CD4-positive, alpha-beta T cell treated with Interleukin-6 at 100 ng/mL for 8 hours (primary cell): ENCODE data around the gene PTPN13.
"Not testable (repeated sequence)": the region's sequence is repeated elsewhere in the genome, so short reads cannot be mapped to it uniquely, and the experiment has no call there.

Source experiments
- DNase-seq: peaks from one replicate; pipeline ENCODE4 v3.0.0-alpha.2; 2020; ENCODE audit warnings: mixed read lengths, low spot score

PTPN13 gene

GRCh38 chr4:86718152-86718551, 124.0 kb downstream of the PTPN13 start:
- DNase-seq = no peak

DNA sequence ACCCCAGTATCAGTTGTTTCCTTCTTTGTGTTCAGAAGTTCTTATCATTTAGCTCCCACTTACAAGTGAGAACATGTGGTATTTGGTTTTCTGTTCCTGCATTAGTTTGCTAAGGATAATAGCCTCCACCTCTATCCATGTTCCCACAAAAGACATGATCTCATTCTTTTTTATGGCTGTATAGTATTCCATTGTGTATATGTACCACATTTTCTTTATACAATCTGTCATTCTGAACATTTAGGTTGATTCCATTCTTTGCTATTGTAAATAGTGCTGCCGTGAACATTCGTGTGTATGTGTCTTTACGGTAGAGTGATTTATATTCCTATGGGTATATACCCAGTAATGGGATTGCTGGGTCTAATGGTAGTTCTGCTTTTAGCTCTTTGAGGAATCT, 125.0 kb downstream of the PTPN13 start:
- not testable (repeated sequence) for DNase-seq

- no peak for DNase-seq
Measured at GRCh38 chr4:86720508-86721068, 126.5 kb downstream of the PTPN13 start.

- no peak for DNase-seq
Measured at GRCh38 chr4:86721412-86721811, 127.3 kb downstream of the PTPN13 start.

DNA sequence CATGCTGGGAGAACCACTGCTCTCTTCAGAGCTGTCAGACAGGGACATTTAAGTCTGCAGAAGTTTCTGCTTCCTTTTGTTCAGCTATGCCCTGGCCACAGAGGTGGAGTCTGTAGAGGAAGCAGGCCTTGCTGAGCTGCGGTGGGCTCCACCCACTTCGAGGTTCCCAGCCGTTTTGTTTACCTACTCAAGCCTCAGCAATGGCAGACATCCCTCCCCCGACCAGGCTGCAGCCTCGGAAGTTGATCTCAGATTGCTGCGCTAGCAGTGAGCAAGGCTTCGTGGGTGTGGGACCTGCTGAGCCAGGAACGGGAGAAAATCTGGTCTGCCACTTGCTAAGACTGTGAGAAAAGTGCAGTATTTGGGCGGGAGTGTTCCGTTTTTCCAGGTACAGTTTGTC, 136.2 kb downstream of the PTPN13 start:
- peak; percentile 6 for DNase-seq

DNA sequence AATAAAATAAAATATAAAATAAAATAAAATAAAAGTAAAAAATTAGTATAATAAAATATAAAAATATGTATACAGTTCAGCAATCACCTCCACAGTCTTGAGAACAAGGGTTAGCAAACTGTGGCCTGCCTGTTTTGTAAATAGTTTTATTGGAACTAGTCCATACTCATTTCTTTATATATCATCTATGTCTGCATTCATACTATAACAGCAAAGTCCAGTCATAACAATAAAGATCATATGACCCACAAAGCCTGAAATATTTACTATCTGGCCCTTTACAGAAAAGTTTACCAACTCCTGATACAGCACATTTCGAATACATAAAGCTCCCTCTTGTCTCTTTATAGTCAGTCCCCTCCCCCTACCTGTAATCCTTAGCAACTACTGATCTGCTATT, 143.1 kb downstream of the PTPN13 start:
- DNase-seq = no peak

DNA sequence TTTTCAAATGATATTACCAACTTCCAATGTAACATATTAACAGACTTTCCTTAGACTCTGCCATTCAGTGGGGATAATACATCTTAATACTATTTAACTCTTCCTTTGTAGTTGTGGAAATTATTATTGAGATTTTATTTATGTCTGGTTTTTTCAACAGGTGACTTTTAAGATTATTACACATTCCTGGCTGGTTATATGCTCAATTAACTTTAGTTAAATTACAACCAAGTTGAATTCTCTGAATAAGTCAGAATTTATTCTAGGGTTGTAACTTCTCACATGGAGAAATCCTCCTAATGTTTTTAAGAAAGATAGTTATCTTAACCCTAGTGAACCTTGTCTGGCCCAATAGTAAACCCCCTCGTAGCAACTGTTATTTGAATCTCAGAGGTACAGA, 147.7 kb downstream of the PTPN13 start:
- DNase-seq = no peak

DNA sequence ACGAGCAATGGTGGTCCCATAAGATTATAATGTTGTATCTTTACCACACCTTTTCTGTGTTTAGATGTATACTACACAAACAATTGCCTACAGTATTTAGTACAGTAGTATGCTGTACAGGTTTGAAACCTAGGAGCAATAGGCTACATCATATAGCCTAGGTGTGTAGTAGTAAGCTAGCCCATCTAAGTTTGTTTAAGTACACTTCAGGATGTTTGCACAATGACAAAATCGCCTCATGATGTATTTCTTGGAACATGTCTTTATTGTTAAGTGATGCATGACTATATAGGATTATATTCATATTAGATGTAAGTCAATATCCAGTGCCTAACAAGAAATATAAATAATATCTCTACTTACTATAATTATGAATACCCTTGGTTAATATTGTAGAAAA, 150.5 kb downstream of the PTPN13 start:
- no peak for DNase-seq

DNA sequence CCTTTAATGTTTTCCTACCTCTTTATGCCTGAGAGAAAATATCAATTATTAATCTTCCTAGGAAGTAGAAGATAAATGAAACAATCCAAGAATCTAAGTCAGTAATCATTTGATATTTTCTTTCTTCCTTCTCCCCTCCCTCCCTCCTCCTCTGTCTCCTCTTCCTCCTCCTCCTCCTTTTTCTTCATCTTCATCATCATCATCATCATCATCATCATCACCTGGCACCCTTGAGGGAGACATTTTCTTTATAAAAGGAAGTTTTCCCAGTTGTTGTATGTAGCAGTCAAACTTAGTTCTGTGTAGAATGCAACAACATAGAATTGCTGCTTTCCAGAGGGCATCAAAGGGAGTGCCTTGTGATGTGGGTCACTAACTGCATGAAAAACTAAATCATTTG, 155.0 kb downstream of the PTPN13 start:
- no peak for DNase-seq

DNA sequence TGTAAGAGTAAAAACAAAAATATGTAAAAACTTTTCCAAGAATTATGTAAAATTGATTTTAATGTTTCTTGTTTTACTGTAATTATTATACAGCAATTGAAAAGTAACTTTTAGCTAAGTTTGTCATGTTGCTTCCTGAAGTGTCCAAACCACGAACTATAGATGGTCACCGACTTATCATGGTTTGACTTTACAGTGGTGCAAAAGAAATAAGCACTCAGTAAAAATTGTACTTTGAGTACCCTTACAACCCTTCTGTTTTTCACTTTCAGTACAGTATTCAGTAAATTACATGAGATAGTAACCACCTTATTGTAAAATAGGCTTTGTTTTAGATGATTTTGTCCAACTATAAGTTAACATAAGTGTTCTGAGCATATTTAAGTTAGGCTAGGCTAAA, 161.3 kb downstream of the PTPN13 start:
- DNase-seq = no peak

DNA sequence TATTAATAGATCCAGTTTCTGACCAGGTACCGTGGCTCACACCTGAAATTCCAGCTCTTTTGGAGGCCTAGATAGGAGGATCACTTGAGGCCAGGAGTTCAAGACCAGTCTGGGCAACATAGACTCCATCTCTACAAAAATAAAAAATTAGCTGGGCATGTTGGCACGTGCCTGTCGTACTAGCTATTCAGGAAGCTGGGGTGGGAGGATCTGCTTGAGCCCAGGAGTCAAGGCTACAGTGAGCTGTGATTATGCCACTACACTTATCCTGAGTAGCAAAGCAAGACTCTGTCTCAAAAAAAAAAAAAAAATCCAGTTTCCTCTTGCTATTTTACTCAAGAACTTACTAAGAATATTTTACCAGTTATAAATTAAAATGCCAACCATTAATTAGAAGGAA, 163.4 kb downstream of the PTPN13 start:
- DNase-seq = no peak

DNA sequence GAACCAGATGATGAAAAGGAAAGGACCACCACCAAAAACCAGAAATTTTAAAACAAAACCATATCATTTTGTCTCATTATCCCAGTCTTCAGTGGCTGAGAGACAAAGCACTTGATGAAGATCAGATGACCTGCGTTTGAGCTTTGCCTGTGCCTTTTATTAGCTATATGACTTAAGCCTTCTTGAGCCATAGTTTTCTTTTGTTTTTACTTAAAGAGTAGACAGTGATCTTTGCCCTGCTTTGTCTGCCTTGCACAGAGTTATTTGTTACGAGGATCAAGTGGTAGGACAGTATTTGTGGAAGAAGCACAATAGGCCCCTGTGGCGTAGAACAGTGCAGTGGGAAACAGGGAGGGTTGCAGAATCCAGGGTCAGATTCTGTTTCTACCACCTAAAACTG, 165.2 kb downstream of the PTPN13 start:
- no peak for DNase-seq

- DNase-seq = no peak
Measured at GRCh38 chr4:86762649-86763048, 168.5 kb downstream of the PTPN13 start.

- no peak for DNase-seq
Measured at GRCh38 chr4:86769794-86770193, 175.7 kb downstream of the PTPN13 start.

DNA sequence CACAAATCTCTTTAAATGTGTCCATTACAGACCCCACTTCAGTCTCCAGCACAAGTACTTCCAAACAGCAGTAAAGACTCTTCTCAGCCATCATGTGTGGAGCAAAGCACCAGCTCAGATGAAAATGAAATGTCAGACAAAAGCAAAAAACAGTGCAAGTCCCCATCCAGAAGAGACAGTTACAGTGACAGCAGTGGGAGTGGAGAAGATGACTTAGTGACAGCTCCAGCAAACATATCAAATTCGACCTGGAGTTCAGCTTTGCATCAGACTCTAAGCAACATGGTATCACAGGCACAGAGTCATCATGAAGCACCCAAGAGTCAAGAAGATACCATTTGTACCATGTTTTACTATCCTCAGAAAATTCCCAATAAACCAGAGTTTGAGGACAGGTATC, 177.0 kb downstream of the PTPN13 start:
- no peak for DNase-seq

- no peak for DNase-seq
Measured at GRCh38 chr4:86775061-86775460, 180.9 kb downstream of the PTPN13 start.

DNA sequence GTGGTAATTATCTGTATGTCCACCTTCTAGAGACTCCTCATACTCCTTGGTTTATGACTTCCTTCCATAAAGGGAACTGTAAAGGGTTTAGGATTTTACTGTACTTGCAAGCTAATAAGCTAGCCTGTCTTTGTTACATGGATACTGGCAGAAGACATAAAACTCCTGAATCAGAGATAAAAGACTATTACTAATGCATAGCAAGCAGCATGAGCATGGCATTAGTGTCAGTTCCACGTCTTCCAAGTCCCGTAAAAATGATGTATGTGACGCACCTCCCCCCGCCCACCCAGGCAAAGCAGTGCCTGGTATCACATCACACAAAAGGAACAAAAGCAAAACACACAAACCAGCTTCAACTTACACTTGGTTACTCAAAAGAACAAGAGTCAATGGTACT, 184.1 kb downstream of the PTPN13 start:
- no peak for DNase-seq

DNA sequence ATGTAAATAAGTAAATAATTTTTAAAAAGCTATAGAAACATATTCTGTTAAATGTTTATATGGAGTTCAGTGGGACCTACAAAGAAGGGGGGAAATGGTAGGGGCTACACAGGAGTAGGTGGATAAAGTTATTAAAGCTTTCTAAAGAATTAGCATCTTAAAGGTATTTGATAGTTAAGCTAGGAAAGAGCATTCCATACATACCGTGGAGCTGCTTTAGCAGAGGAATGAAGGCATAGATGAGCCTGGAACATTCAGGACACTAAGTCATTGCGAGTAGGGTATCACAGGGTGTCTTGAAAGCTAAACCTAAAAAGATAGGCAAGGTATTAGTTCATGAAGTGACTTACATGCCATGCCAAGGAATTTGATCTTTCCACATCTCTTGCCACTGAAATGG, 194.7 kb downstream of the PTPN13 start:
- no peak for DNase-seq

DNA sequence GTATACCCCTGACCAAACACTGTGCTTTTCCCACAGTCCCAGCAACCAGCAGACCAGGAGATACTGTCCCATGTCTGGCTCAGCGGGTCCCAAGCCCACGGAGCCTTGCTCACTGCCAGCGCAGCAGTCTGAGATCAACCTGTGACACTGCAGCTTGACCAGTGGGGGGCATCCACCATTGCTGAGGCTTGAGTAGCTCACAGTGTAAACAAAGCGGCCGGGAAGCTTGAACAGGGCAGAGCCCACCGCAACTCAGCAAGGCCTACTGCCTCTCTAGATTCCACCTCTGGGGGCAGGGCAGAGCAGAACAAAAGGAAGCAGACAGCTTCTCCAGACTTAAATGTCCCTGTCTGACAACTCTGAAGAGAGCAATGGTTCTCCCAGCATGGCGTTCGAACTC, 197.0 kb downstream of the PTPN13 start:
- no peak for DNase-seq

- no peak for DNase-seq
Measured at GRCh38 chr4:86809809-86810208, 215.7 kb downstream of the PTPN13 start.

GRCh38 chr4:86810847-86811246, 216.7 kb downstream of the PTPN13 start:
- no peak for DNase-seq

DNA sequence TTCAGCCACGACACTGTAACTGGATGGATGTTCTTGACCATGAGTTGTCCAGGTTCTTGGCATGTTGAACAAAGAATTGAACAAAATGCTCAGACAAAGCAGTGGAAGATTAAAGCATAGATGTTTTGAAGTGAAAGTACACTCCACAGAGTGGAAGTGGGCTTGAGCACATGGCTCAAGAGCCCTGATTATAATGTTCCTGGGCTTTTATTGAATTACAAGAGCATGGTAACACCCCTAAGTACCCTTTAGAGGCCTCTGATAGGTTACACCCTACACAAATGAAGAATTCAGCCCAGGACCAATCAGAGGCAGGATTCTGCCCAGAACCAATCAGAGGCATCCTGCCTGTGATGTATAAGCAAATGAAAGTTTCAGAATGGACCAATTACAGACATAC, 221.5 kb downstream of the PTPN13 start:
- no peak for DNase-seq

GRCh38 chr4:86816501-86817273, 222.6 kb downstream of the PTPN13 start:
- DNase-seq = no peak

DNA sequence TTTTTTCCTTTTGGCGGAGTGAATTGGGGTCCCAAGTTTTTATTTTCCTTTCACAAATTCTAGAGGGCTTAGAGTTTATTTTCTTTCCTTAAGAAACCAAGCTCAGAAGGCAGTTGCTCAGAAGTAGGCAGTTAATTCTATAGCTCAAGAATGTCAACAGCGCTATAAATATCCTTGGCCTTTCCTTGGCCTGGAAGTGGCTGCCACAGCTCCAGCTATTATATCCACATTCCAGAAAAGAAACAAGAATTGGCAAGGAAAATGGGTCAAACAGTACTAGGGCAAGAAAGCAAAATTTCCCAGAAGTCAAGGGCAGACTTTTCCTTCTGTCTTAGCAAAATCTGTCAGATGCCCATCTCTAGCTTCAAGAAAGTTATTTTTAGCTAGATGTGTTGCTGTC, 224.1 kb downstream of the PTPN13 start:
- no peak for DNase-seq
